A549 (cell line): Measurements from ENCODE around the gene ACTA2. TPM values are rescaled to one million over a fixed set of nuclear protein-coding genes. Genes with fewer than 3 reads are reported as not detected.

Experiments
- ATAC-seq, 2 experiments: fragments of 200-7000 bp in 1 of 2; fragments of >200 bp in 1 of 2; cut with Nextera tagmentation in 1 of 2; cut with Tn5 transposase in 1 of 2; 3 replicates each; pipeline versions ENCODE4 v1.8.0 to v1.9.1; 2018 to 2020; ENCODE audit warnings: mild to moderate bottlenecking in 1 of 2, moderate library complexity in 1 of 2
- CTCF ChIA-PET: fragments of 300-600 bp; sonication (Branson Sonifier 250); formaldehyde crosslinking; extraction: SDS; loops from one replicate; lab custom pipeline; 2021; ENCODE audit warnings: antibody characterized with exemption, inconsistent platforms; lab: Yijun Ruan, JAX
- POLR2A ChIA-PET: fragments of 350-600 bp; formaldehyde crosslinking; extraction: SDS; loops from one replicate; lab custom pipeline; 2021; ENCODE audit warnings: antibody characterized with exemption, inconsistent platforms; lab: Yijun Ruan, JAX
- DNase-seq, 2 experiments: peaks; one replicate each; pipeline versions ENCODE4 v3.0.0 to v3.0.0-alpha.2; 2011 to 2016; ENCODE audit warnings: low read depth in 1 of 2, low spot score in 1 of 2
- FAIRE-seq: peaks from 2 replicates; lab custom pipeline; 2011; peaks lifted over from hg19 to GRCh38; lab: Jason Lieb, UNC
- H3K27ac ChIP-seq, 2 experiments: fragments of >200 bp; sonication (Bioruptor Twin); formaldehyde crosslinking; 3 replicates each; pipeline ENCODE4 v1.5.1; 2016 to 2017
- H3K4me1 ChIP-seq: fragments of >200 bp; sonication (Bioruptor Twin); formaldehyde crosslinking; 3 replicates; pipeline ENCODE4 v1.6.1; 2016
- H3K4me2 ChIP-seq: fragments of >200 bp; sonication (Bioruptor Twin); formaldehyde crosslinking; 3 replicates; pipeline ENCODE4 v1.6.1; 2016
- H3K4me3 ChIP-seq: fragments of >200 bp; sonication (Bioruptor Twin); formaldehyde crosslinking; 3 replicates; pipeline ENCODE4 v1.5.1; 2016
- H3K9me3 ChIP-seq: fragments of >200 bp; sonication (Bioruptor Twin); formaldehyde crosslinking; 3 replicates; pipeline ENCODE4 v1.6.1; 2016
- ATOH8 ChIP-seq: fragments of 250-450 bp; sonication (Bioruptor Pico); IDR thresholded peaks from 2 replicates; pipeline ENCODE4 v1.5.0; 2020; ENCODE audit warnings: low read depth, mild to moderate bottlenecking, moderate library complexity
- CEBPB ChIP-seq, 2 experiments: fragments of >200 bp in 1 of 2; sonication (Bioruptor Twin) in 1 of 2; formaldehyde crosslinking in 1 of 2; IDR thresholded peaks; 2 replicates each; pipeline ENCODE4 v1.6.1; 2012 to 2016
- CTCF ChIP-seq: fragments of >200 bp; sonication (Bioruptor Twin); formaldehyde crosslinking; IDR thresholded peaks from 3 replicates; pipeline ENCODE4 v1.5.1; 2016
- EHF ChIP-seq: fragments of 250-450 bp; sonication (Bioruptor Pico); IDR thresholded peaks from 2 replicates; pipeline ENCODE4 v1.5.0; 2020; ENCODE audit warnings: mild to moderate bottlenecking
- ELK1 ChIP-seq: fragments of 150-350 bp; IDR thresholded peaks from 2 replicates; pipeline ENCODE4 v1.6.1; 2014; ENCODE audit warnings: low read depth, mild to moderate bottlenecking, low read length
- HEYL ChIP-seq: fragments of 250-450 bp; sonication (Bioruptor Pico); IDR thresholded peaks from 2 replicates; pipeline ENCODE4 v1.8.0; 2021; ENCODE audit warnings: mild to moderate bottlenecking, moderate library complexity
- HOXB13 ChIP-seq: fragments of 250-450 bp; sonication (Bioruptor Pico); IDR thresholded peaks from 2 replicates; pipeline ENCODE4 v1.5.0; 2020; ENCODE audit warnings: low read depth, mild to moderate bottlenecking, moderate library complexity
- HOXB5 ChIP-seq: fragments of 250-450 bp; sonication (Bioruptor Pico); IDR thresholded peaks from 2 replicates; pipeline ENCODE4 v1.5.0; 2020; ENCODE audit warnings: mild to moderate bottlenecking, moderate library complexity
- JUNB ChIP-seq: fragments of >200 bp; sonication (Bioruptor Twin); formaldehyde crosslinking; IDR thresholded peaks from 2 replicates; pipeline ENCODE4 v1.6.1; 2016
- MAX ChIP-seq: IDR thresholded peaks from 2 replicates; pipeline ENCODE4 v1.6.1; 2012
- MAZ ChIP-seq: fragments of 150-350 bp; IDR thresholded peaks from 2 replicates; pipeline ENCODE4 v1.6.1; 2014; ENCODE audit warnings: antibody characterized with exemption, low read depth, low read length, borderline replicate concordance
- PHF8 ChIP-seq: fragments of 200-600 bp; sonication (generic); IDR thresholded peaks from 2 replicates; pipeline ENCODE4 v1.6.1; 2016; ENCODE audit warnings: low read depth, mild to moderate bottlenecking, antibody characterized with exemption, moderate library complexity, borderline replicate concordance
- POLR2AphosphoS2 ChIP-seq: conservative IDR thresholded peaks from 2 replicates; pipeline ENCODE4 v1.6.1; 2012; ENCODE audit warnings: low read length, improper control_type of control experiment, inconsistent platforms
- RAD21 ChIP-seq, 2 experiments: fragments of >200 bp in 1 of 2; sonication (Bioruptor Twin) in 1 of 2; formaldehyde crosslinking in 1 of 2; IDR thresholded peaks in 1 of 2; conservative IDR thresholded peaks in 1 of 2; 2 replicates in 1 of 2; 3 replicates in 1 of 2; pipeline ENCODE4 v1.6.1; 2012 to 2018; ENCODE audit warnings: inconsistent platforms in 1 of 2
- RARB ChIP-seq: fragments of 250-450 bp; sonication (Bioruptor Pico); IDR thresholded peaks from 2 replicates; pipeline ENCODE4 v1.8.0; 2021; ENCODE audit warnings: mild to moderate bottlenecking, moderate library complexity
- RNF2 ChIP-seq: fragments of 200-600 bp; sonication (generic); IDR thresholded peaks from 2 replicates; pipeline ENCODE4 v1.6.1; 2016; ENCODE audit warnings: low read depth, mild to moderate bottlenecking, antibody characterized with exemption, moderate library complexity, borderline replicate concordance
- SMC3 ChIP-seq: fragments of >200 bp; sonication (Bioruptor Twin); formaldehyde crosslinking; IDR thresholded peaks from 3 replicates; pipeline ENCODE4 v1.6.1; 2018; ENCODE audit warnings: inconsistent platforms
- WGBS: methylation state at CpG from one replicate; pipeline ENCODE4 v1.1.6; 2017; ENCODE audit errors: missing lambda C conversion rate; 5-methylcytosine and 5-hydroxymethylcytosine counted together
- polyA plus RNA-seq, 4 experiments: library from polyadenylated mRNA; depleted of rRNA in 3 of 4; stranded (reverse); fragments of >200 nt; fragmentation: RNase III in 1 of 4; extraction: RNeasy Plus Mini Kit Qiagen cat#74134 plus additional on column Dnase treatment in 1 of 4; gene quantifications; 2 replicates in 3 of 4; 3 replicates in 1 of 4; pipeline ENCODE4 v1.2.3, GENCODE V29; 2011 to 2017

The ACTA2 gene
- polyA plus RNA-seq, 2 of the 4 experiments (the other 2 are of a cell fraction), result 15.0 to 25.9 TPM

DNA sequence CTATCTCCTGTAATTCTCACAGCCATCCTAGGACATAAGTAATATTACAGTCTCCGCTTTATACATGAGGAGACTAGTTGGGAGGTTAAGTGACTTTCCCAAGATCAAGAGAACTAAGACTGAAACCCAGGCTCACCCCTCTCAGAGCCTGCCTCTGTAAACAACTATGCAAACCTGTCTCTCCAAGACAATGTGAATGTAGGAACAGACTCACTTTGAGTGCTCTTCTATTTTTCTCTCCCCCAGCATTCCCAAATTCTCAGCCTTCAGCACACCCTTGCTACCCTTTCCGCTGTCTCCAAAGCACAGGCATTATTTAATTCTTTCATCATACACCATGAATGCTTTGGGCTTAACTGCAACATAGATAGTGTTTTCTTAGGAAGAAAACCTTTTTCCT, 13.6 kb downstream of the ACTA2 start:
- DNase-seq (no peak), FAIRE-seq (no peak), ATAC-seq (no peak)
- Histone ChIP-seq H3K9me3 (no peaks in the 10 kb centered on the region), H3K4me2 (no peak overlapping the region), H3K27ac (no peak overlapping the region), H3K4me1 (peaks cover 3% of the 10 kb centered on the region; the same call in 2 of the 3 replicates), H3K4me3 (no peak overlapping the region)
- TF ChIP-seq PHF8, result no peak
- no peak for TF ChIP-seq RNF2
- no peak for TF ChIP-seq HOXB5
- no peak for TF ChIP-seq EHF (CRISPR knock-in tag)
- 98% methylated on average over 2 of the region's 2 CpGs for WGBS
- ChIA-PET CTCF (interaction anchor here (2.1 to 3.3 kb wide), 2 partner anchors 103 to 104 kb away, joined by 7 to 36 read pairs; no protein-coding TSS in a partner anchor), POLR2A (no interaction called here)

GRCh38 chr10:88938039-88938438, 14.5 kb downstream of the ACTA2 start:
- H3K4me2 ChIP-seq, result no peak overlapping the region
- FAIRE-seq (no peak), DNase-seq (no peak), ATAC-seq (no peak)
- H3K4me3 ChIP-seq, result no peak overlapping the region
- 86% methylated on average over 3 of the region's 3 CpGs for WGBS
- TF ChIP-seq RARB (no peak), ATOH8 (CRISPR knock-in tag) (no peak), POLR2AphosphoS2 (no peak), HEYL (CRISPR knock-in tag) (no peak), HOXB13 (CRISPR knock-in tag) (no peak), ELK1 (no peak), RNF2 (no peak)
- H3K9me3 ChIP-seq, result no peaks in the 10 kb centered on the region
- no peak overlapping the region for H3K27ac ChIP-seq
- POLR2A ChIA-PET, result no interaction called here
- CTCF ChIA-PET, result interaction anchor here (0.6 to 4.3 kb wide), 6 partner anchors 49 to 516 kb away, joined by 3 to 36 read pairs (median 18); no protein-coding TSS in a partner anchor
- peaks cover 3% of the 10 kb centered on the region; the same call in 2 of the 3 replicates for H3K4me1 ChIP-seq

GRCh38 chr10:88936656-88937055, 15.9 kb downstream of the ACTA2 start:
- DNase-seq, result no peak
- FAIRE-seq, result no peak
- Histone ChIP-seq H3K4me3 (no peak overlapping the region), H3K27ac (no peak overlapping the region), H3K9me3 (no peaks in the 10 kb centered on the region), H3K4me1 (peaks cover 8% of the 10 kb centered on the region), H3K4me2 (no peak overlapping the region)
- TF ChIP-seq HOXB13 (CRISPR knock-in tag), result no peak
- TF ChIP-seq JUNB, result no peak
- CTCF ChIA-PET, result interaction anchor here (0.9 to 6.3 kb wide), 15 partner anchors 8 to 372 kb away, joined by 4 to 93 read pairs (median 6); partner anchors contain the start of gene FAS
- no peak for ATAC-seq
- WGBS, result 85% methylated on average over 3 of the region's 3 CpGs
- POLR2A ChIA-PET, result no interaction called here

GRCh38 chr10:88934900-88935672, 17.5 kb downstream of the ACTA2 start:
- DNase-seq (peak; percentile 59 to 87), ATAC-seq (peak; percentile 77 to 86), FAIRE-seq (peak; percentile 68)
- H3K9me3 ChIP-seq, result no peaks in the 10 kb centered on the region
- peaks cover 8% of the 10 kb centered on the region for H3K4me1 ChIP-seq
- H3K4me2 ChIP-seq, result peak overlapping the region; percentile 57
- peak overlapping the region in 1 of 2 experiments; percentile 53; a peak in 3 of 6 replicates for H3K27ac ChIP-seq
- H3K4me3 ChIP-seq, result peak overlapping the region; percentile 10; the same call in 1 of the 3 replicates
- no peak for TF ChIP-seq ELK1
- peak in 1 of 2 experiments; percentile 29; a peak in 1 of 4 replicates for TF ChIP-seq CEBPB (IDR thresholded peaks at IDR 0.05)
- no peak for TF ChIP-seq MAZ
- TF ChIP-seq CTCF, result peak; percentile 68
- TF ChIP-seq RAD21 (conservative IDR thresholded peaks at IDR 0.05 in 1 of 2, IDR thresholded peaks at IDR 0.05 in 1 of 2), result peak; percentile 71 to 76
- peak; percentile 60; the same call in 1 of the 2 replicates for TF ChIP-seq MAX
- peak; percentile 70 for TF ChIP-seq SMC3
- ChIA-PET POLR2A (no interaction called here), CTCF (interaction anchor here (0.6 to 9.3 kb wide), 61 partner anchors 9 to 375 kb away, joined by 3 to 397 read pairs (median 4); partner anchors contain the start of genes ANKRD22, CH25H, FAS and LIPA)
- 24% methylated on average over 17 of the region's 17 CpGs for WGBS
